Uterus (tissue), 4 donors: ENCODE results near the gene SMC3. TPM values are rescaled to one million over a fixed set of nuclear protein-coding genes. Genes with fewer than 3 reads are reported as not detected.

Experiments used
- DNase-seq, 2 donors: peaks; one replicate each; pipeline ENCODE4 v3.0.0-alpha.2; 2019 to 2020
- H3K27ac ChIP-seq, 2 donors: fragments of 200-600 bp; sonication (generic); 1 replicate in 1 of 2; 2 replicates in 1 of 2; pipeline ENCODE4 v1.5.1; 2016 to 2018
- H3K27me3 ChIP-seq, 2 donors: fragments of 200-600 bp; sonication (generic); one replicate each; pipeline ENCODE4 v1.5.1; 2018 to 2019; ENCODE audit warnings: control low read depth in 1 of 2
- H3K36me3 ChIP-seq, 2 donors: fragments of 200-600 bp; sonication (generic); one replicate each; pipeline ENCODE4 v1.5.1; 2019; ENCODE audit warnings: control low read depth in 1 of 2
- H3K4me1 ChIP-seq, 2 donors: fragments of 200-600 bp; sonication (generic); one replicate each; pipeline ENCODE4 v1.5.1; 2018 to 2019; ENCODE audit warnings: control low read depth in 1 of 2
- H3K4me3 ChIP-seq, 2 donors: fragments of 200-600 bp; sonication (generic); 1 replicate in 1 of 2; 2 replicates in 1 of 2; pipeline ENCODE4 v1.5.1; 2018 to 2019; ENCODE audit warnings: mild to moderate bottlenecking in 1 of 2
- H3K9me3 ChIP-seq, 2 donors: fragments of 200-600 bp; sonication (generic); one replicate each; pipeline ENCODE4 v1.5.1; 2019; ENCODE audit warnings: control low read depth in 1 of 2
- POLR2A ChIP-seq, 2 donors: fragments of 450-650 bp; IDR thresholded peaks; one replicate each; pipeline ENCODE4 v1.6.1; 2016; ENCODE audit warnings: antibody characterized with exemption in 2 of 2, mild to moderate bottlenecking in 1 of 2, moderate library complexity in 1 of 2
- intact Hi-C: fragments of 100-400 bp; cut with DNase I; formaldehyde crosslinking; loops from one replicate; pipeline ENCODE4 v1.15.1; 2023; ENCODE audit warnings: low total_unique reads
- total RNA-seq, 4 donors: library from RNA; depleted of rRNA in 3 of 4; stranded (reverse); fragments of >200 nt in 3 of 4; gene quantifications; one replicate each; pipeline versions ENCODE4 v1.1.0 to v1.2.4, GENCODE V29; 2014 to 2023
- TF ChIP-seq, protein P1 (sequence below), 4 experiments: fragments of 200-600 bp in 2 of 4; fragments of 450-650 bp in 2 of 4; sonication (generic) in 2 of 4; IDR thresholded peaks; one replicate each; pipeline ENCODE4 v1.5.1; 2016 to 2019; ENCODE audit warnings: antibody characterized with exemption in 4 of 4, mild to moderate bottlenecking in 2 of 4, moderate library complexity in 1 of 4
- donor health status: DM: yes; HTN: yes; CAD: no.

Gene SMC3
- total RNA-seq, 4 donors from 2014 or later, result 12.4 to 45.3 (median 39.3) TPM

DNA sequence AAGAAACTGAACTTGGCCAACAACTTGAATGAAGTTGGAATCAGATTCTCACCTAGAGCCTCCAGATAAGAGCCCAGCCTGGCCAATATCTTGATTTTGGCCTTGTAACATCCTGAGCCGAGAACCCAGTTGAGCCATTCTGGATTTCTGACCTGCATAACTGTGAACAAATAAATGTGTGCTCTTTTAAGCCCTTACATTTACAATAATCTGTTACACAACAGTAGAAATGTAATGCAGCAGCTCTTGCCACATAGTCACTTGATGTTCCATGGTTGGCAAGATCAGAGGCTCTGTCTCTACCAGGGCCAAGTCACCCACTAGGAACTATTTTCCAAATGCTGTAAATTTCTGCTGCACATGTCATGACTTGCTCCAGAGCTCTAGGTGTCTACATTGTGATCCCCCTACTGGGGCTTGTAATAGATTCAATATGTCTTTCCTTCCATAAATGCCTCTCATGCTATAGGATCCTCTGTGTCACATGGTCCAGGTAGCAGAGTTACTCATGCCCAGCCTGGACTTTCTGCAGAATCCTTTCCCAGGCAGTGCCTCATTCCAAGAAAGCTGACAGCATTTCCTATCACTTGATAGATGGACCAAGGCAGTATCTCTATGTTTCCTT, 65.2 kb downstream of the SMC3 start:
- Histone ChIP-seq H3K4me3 (no peak overlapping the region), H3K27ac (no peak overlapping the region), H3K4me1 (no peaks in the 10 kb centered on the region), H3K9me3 (no peaks in the 10 kb centered on the region), H3K36me3 (no peaks in the 10 kb centered on the region), H3K27me3 (peaks cover 0 to 7% of the 10 kb centered on the region in 2 donors)
- TF ChIP-seq, protein P1, sequence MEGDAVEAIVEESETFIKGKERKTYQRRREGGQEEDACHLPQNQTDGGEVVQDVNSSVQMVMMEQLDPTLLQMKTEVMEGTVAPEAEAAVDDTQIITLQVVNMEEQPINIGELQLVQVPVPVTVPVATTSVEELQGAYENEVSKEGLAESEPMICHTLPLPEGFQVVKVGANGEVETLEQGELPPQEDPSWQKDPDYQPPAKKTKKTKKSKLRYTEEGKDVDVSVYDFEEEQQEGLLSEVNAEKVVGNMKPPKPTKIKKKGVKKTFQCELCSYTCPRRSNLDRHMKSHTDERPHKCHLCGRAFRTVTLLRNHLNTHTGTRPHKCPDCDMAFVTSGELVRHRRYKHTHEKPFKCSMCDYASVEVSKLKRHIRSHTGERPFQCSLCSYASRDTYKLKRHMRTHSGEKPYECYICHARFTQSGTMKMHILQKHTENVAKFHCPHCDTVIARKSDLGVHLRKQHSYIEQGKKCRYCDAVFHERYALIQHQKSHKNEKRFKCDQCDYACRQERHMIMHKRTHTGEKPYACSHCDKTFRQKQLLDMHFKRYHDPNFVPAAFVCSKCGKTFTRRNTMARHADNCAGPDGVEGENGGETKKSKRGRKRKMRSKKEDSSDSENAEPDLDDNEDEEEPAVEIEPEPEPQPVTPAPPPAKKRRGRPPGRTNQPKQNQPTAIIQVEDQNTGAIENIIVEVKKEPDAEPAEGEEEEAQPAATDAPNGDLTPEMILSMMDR (IDR thresholded peaks at IDR 0.05), result no peak
- TF ChIP-seq POLR2A (IDR thresholded peaks at IDR 0.05), result no peak
- intact Hi-C loops, result no loop called here
- DNase-seq, result no peak

DNA sequence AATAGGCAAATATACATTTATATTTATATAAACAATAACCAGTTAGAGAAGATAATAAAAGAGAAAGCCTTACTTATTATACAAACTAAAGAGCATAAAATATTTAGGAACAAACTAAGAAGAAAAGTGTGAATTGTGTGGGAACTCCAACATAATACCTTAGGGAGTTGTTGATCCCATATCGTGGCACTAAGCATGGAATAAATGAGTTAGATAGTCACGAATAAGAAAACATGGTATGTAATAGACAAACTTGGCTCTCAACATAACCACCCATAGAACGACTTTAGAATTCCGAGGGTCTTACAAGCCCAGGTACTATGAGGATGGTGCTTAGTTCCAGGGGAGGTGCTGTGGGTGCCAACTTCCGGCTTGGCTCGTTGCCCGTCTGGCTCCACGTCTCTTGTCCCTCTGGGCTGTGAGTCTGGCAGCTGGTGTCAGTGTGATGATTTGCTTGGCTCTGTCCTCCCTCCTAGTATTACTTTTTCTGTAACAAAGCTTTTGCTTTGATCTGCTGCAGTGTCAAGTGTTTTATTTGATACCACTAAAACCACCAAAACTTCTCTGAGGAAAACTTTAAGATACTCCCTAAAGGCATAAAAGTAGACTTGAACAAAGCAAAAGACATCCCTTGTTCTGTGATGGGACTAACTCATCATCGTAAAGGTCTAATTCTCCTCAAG, 67.2 kb downstream of the SMC3 start:
- intact Hi-C loops, result no loop called here
- Histone ChIP-seq H3K4me1 (no peaks in the 10 kb centered on the region), H3K4me3 (no peak overlapping the region), H3K27me3 (peaks cover 0 to 7% of the 10 kb centered on the region in 2 donors), H3K27ac (no peak overlapping the region), H3K9me3 (no peaks in the 10 kb centered on the region), H3K36me3 (no peaks in the 10 kb centered on the region)
- TF ChIP-seq, protein P1 (IDR thresholded peaks at IDR 0.05), result no peak
- TF ChIP-seq POLR2A (IDR thresholded peaks at IDR 0.05), result no peak
- DNase-seq, result no peak

DNA sequence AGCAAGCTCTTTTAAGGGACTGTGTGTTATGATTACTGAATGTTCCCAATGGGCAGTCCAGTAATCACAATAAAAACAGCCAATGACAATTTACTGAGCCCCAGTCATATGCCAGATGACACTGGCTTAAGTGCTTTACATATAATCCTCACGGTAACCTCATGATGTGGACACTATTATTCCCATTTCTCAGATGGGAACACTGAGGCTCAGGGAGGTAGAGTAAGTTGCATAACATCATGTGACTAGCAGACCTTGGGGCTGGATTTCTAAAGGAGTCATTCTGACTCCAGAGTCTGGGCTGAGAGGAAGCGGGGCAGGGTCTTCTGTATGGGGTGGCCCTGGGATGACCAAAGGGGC, 69.1 kb downstream of the SMC3 start:
- H3K36me3 ChIP-seq, result no peaks in the 10 kb centered on the region
- no peak for TF ChIP-seq POLR2A (IDR thresholded peaks at IDR 0.05)
- TF ChIP-seq, protein P1 (IDR thresholded peaks at IDR 0.05), result no peak
- intact Hi-C loops, result no loop called here
- no peak overlapping the region for H3K4me3 ChIP-seq
- no peak overlapping the region for H3K27ac ChIP-seq
- DNase-seq, result no peak
- H3K27me3 ChIP-seq, result peaks cover 0 to 7% of the 10 kb centered on the region in 2 donors
- no peaks in the 10 kb centered on the region for H3K4me1 ChIP-seq
- no peaks in the 10 kb centered on the region for H3K9me3 ChIP-seq

DNA sequence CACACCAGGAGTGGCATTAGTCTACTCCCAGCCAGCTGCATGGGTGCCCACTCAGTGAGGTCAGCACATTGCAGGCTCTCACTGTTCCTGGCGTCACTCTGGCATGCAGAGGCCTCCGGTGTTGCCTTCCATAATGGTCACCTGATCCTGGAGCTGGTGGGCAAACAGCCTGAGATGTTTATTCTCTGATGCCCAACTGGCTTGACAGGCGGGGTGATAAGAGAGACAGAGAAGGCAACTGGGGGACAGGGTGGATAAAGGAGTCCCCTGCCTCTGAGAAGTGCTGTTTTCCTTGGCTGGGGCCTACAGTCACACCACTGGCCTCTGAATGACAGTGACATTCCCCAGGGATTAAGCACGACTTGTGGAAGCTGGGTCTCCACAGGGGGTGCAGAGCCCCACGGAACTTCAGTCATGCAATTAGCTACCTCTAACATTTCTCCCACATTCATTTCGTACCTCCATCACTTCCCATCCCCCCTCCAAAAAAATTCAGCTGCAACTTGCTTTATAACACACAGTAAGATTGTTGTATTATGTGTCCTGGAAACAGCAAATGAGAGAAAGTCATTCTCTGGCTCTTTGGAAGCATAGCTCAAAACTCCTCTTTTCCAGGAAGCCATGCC, 69.5 kb downstream of the SMC3 start:
- H3K36me3 ChIP-seq, result no peaks in the 10 kb centered on the region
- H3K9me3 ChIP-seq, result no peaks in the 10 kb centered on the region
- H3K4me1 ChIP-seq, result no peaks in the 10 kb centered on the region
- no peak overlapping the region for H3K27ac ChIP-seq
- TF ChIP-seq, protein P1 (IDR thresholded peaks at IDR 0.05), result no peak
- no peak for TF ChIP-seq POLR2A (IDR thresholded peaks at IDR 0.05)
- no peak overlapping the region for H3K4me3 ChIP-seq
- no peak for DNase-seq
- H3K27me3 ChIP-seq, result peaks cover 0 to 7% of the 10 kb centered on the region in 2 donors
- intact Hi-C loops, result no loop called here

DNA sequence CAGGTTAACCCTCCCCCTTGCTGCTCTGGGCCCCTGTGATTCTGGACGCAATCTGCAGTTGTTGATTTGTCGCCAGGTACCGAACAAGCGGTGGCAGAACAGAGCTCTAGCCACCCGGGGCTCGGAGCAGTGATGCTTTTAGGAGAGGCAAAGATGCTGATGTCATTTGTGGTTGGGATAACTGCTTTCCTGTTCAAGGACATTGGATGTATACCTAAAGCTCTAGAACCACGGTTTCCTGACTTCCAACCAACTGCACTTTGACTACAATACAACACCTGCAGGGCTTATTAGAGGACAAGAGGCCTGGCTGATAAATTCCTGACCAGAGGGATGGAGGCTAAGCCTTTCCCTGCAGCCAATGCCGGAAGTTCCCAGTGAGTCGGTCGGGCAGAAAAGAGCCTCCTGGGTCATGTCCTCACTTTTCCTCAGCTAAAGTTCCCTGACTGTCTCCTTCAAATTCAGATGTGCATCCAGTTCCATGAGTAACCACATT, 70.1 kb downstream of the SMC3 start:
- no peak overlapping the region for H3K4me3 ChIP-seq
- no peaks in the 10 kb centered on the region for H3K36me3 ChIP-seq
- H3K27ac ChIP-seq, result no peak overlapping the region

More for the DNA sequence above, 70.1 kb downstream of the SMC3 start:
- DNase-seq, result no peak
- TF ChIP-seq, protein P1 (IDR thresholded peaks at IDR 0.05), result no peak
- TF ChIP-seq POLR2A (IDR thresholded peaks at IDR 0.05), result no peak
- Histone ChIP-seq H3K4me1 (no peaks in the 10 kb centered on the region), H3K9me3 (no peaks in the 10 kb centered on the region), H3K27me3 (peaks cover 0 to 7% of the 10 kb centered on the region in 2 donors)
- intact Hi-C loops, result no loop called here
